Measurements from ENCODE around the gene PTPRG.

Gene PTPRG

DNA sequence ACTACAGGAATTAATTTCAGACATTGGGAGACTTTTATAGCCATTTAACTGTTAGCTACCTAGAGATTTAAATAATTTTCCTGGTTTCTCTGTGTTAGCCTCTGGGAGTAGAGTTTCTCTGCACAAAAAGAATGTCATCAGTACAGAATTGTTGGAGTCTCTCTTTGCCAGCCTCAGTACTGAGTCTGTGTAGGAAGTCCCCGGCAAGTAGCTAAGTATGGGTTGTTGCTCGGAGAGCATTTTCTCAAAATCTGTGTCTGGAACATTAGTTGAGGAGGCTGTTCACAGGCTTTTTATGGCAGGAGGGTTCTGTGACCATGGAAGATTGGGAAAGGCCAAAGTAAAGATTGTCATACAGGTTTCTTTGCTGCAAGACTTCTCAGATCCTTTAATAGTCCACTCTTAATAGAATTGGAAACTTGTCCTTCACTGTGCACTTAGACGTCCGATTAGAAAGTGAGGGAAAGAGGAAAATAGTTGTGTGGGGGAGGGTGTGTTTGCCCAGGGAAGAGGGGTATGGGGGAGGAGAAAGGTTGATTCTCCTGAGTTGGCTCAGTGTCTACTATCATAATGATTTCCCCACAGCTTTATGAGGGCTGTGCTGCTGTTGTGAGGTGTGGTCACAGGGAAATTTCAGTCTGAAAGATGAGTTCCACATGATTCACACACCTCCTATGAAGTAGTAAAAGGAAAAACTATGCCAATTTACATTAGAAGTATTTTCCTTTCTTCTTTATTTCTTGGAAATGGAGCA, 207.1 kb downstream of the PTPRG start:
- Histone ChIP-seq H3K4me1 (no peaks in the 10 kb centered on the region), H3K4me3 (no peak overlapping the region), H3K9me3 (replicated peaks in 1 of 11) (no peaks in the 10 kb centered on the region), H3K9ac (no peak overlapping the region), H3K27me3 (no peaks in the 10 kb centered on the region), H3K4me2 (no peak overlapping the region), H4K20me1 (peaks cover 0 to 9% (median 0%) of the 10 kb centered on the region in 11 experiments; a peak in 1 of 22 replicates), H3K36me3 (peaks cover 0 to 21% (median 0%) of the 10 kb centered on the region in 11 experiments; a peak in 1 of 22 replicates), H3K27ac (no peak overlapping the region)
- no peak for TF ChIP-seq Cebpa-rat (IDR thresholded peaks at IDR 0.05)

DNA sequence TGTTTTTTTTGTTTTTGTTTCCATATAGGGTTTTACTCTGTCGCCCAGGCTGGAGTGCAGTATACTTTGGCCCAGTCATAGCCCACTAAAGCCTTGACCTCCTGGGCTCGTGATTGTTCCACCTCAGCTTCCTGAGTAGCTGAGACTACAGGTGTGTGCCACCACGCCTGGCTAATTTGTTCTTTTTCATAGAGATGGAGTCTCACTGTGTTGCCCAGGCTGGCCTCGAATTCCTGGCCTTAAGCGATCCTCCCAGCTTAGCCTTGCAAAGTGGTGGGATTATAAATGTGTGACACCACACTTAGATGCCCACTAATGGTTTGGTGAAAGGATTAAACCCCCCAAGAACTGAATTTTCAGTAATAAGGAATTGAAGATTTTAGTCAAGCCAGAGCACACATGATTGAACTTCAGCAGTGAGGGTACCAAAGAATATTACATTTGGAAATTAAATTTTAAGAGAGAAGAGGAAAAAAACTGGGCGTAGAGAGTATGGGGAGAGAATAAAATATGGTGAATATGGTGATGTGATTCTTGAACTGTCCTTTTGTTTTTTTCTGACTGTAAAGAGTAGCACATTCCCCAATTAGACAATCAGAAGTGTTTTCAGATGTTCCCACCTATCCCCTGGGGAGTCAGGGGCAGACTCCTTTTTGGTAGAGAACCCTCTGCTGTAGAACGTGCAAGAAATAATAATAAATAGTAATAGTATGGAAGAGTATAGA, 208.1 kb downstream of the PTPRG start:
- H3K36me3 ChIP-seq: peaks cover 0 to 15% (median 0%) of the 10 kb centered on the region in 11 experiments; a peak in 1 of 22 replicates
- H3K9ac ChIP-seq: no peak overlapping the region
- H3K27me3 ChIP-seq: no peaks in the 10 kb centered on the region
- no peak for TF ChIP-seq Cebpa-rat (IDR thresholded peaks at IDR 0.05)
- no peak overlapping the region for H3K4me3 ChIP-seq
- no peaks in the 10 kb centered on the region for H3K4me1 ChIP-seq
- H3K4me2 ChIP-seq: no peak overlapping the region
- no peaks in the 10 kb centered on the region for H3K9me3 ChIP-seq (replicated peaks in 1 of 11)
- H3K27ac ChIP-seq: no peak overlapping the region
- peaks cover 0 to 9% (median 0%) of the 10 kb centered on the region in 11 experiments; a peak in 1 of 22 replicates for H4K20me1 ChIP-seq

- Histone ChIP-seq H3K27me3 (no peaks in the 10 kb centered on the region), H3K36me3 (peaks cover 0 to 9% (median 0%) of the 10 kb centered on the region in 11 experiments; a peak in 1 of 22 replicates)
- TF ChIP-seq Cebpa-rat (IDR thresholded peaks at IDR 0.05): no peak
These were observed 210.6 kb downstream of the PTPRG start for GRCh38 chr3:61771976-61772375.

DNA sequence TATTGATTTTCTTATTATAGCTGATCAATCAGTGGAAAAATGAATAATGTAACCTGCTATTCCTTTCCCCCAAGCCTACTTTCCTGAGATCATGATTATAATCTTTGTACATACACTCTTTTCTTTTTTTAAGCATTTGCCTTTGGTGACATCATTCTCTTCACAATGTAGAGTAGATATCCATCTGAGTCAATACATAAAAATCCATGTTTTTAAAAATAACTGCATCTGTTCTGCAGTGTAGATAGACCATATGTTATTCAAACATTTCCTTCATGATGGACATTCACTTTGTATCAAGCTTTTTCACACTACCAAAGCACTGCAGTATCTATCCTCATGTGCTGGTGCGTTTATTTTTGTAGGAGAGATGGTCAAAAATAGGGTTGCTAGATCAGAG, 211.1 kb downstream of the PTPRG start:
- Histone ChIP-seq H3K27me3 (no peaks in the 10 kb centered on the region), H4K20me1 (peaks cover 0 to 8% (median 0%) of the 10 kb centered on the region in 11 experiments; a peak in 3 of 22 replicates), H3K4me1 (no peaks in the 10 kb centered on the region), H3K9me3 (replicated peaks in 1 of 11) (no peaks in the 10 kb centered on the region), H3K4me2 (no peak overlapping the region), H3K27ac (no peak overlapping the region), H3K4me3 (no peak overlapping the region), H3K9ac (no peak overlapping the region), H3K36me3 (peaks cover 0 to 9% (median 0%) of the 10 kb centered on the region in 11 experiments; a peak in 1 of 22 replicates)
- no peak for TF ChIP-seq Cebpa-rat (IDR thresholded peaks at IDR 0.05)

More at GRCh38 chr3:61771976-61772375, 210.6 kb downstream of the PTPRG start:
- no peaks in the 10 kb centered on the region for H3K4me1 ChIP-seq
- H4K20me1 ChIP-seq: peaks cover 0 to 8% (median 0%) of the 10 kb centered on the region in 11 experiments; a peak in 3 of 22 replicates
- no peak overlapping the region for H3K9ac ChIP-seq
- no peak overlapping the region for H3K4me3 ChIP-seq
- H3K9me3 ChIP-seq (replicated peaks in 1 of 11): no peaks in the 10 kb centered on the region
- H3K4me2 ChIP-seq: no peak overlapping the region
- H3K27ac ChIP-seq: no peak overlapping the region

DNA sequence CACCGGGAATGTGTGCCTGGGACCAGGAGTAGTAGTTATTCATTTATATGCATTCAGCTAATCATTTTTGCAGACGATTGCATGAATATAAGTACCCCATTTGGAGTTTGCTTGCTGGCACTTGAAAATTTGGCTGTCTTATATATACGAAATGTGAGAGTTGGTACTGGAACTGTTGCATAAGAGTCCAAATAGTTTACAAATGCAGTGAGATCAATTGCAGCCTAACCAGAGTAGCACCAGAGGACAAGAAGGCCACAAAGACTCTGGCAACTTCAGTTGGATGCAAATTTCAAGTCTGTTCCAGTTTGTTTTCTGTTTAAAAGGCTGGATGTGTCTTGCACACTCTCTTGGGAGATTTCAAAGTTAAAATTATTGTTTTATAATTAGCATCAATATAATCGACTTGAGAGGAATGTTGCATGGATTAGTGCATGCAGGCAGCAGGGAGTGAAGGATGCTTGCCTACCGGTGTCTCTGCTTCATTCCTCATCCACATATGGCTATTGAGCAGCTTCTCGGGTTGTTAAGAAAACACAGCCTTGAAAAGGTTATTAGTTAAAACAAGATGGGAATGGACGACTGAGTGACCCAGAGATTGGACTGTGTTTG, 213.0 kb downstream of the PTPRG start:
- Histone ChIP-seq H3K4me1 (0 out of 20 replicates have a peak, but pooled peaks cover 0 to 4% (median 0%) of the 10 kb centered on the region in 10 experiments), H3K27me3 (no peaks in the 10 kb centered on the region), H3K27ac (no peak overlapping the region), H3K36me3 (peaks cover 0 to 5% (median 0%) of the 10 kb centered on the region in 11 experiments; a peak in 1 of 22 replicates), H3K9me3 (replicated peaks in 1 of 11) (no peaks in the 10 kb centered on the region), H3K4me3 (no peak overlapping the region), H3K9ac (no peak overlapping the region), H4K20me1 (peaks cover 0 to 5% (median 0%) of the 10 kb centered on the region in 11 experiments; a peak in 2 of 22 replicates), H3K4me2 (no peak overlapping the region)
- TF ChIP-seq Cebpa-rat (IDR thresholded peaks at IDR 0.05): no peak

- Histone ChIP-seq H3K27ac (no peak overlapping the region), H3K27me3 (no peaks in the 10 kb centered on the region), H3K9me3 (replicated peaks in 1 of 11) (no peaks in the 10 kb centered on the region), H4K20me1 (peaks cover 0 to 5% (median 0%) of the 10 kb centered on the region in 11 experiments; a peak in 2 of 22 replicates), H3K36me3 (peaks cover 0 to 4% (median 0%) of the 10 kb centered on the region in 11 experiments; a peak in 1 of 22 replicates), H3K4me2 (no peak overlapping the region), H3K9ac (no peak overlapping the region), H3K4me1 (peaks cover 0 to 12% (median 0%) of the 10 kb centered on the region in 10 experiments; a peak in 1 of 20 replicates), H3K4me3 (no peak overlapping the region)
- no peak for TF ChIP-seq Cebpa-rat (IDR thresholded peaks at IDR 0.05)
These were observed 215.0 kb downstream of the PTPRG start for GRCh38 chr3:61776390-61776789.

GRCh38 chr3:61777483-61777882, 216.1 kb downstream of the PTPRG start:
- no peak overlapping the region for H3K4me3 ChIP-seq
- H4K20me1 ChIP-seq: peaks cover 0 to 5% (median 0%) of the 10 kb centered on the region in 11 experiments; a peak in 2 of 22 replicates
- no peak overlapping the region for H3K9ac ChIP-seq
- no peak for TF ChIP-seq Cebpa-rat (IDR thresholded peaks at IDR 0.05)
- H3K4me2 ChIP-seq: no peak overlapping the region
- H3K36me3 ChIP-seq: no peaks in the 10 kb centered on the region
- no peaks in the 10 kb centered on the region for H3K27me3 ChIP-seq
- H3K4me1 ChIP-seq: peaks cover 0 to 12% (median 0%) of the 10 kb centered on the region in 10 experiments; a peak in 1 of 20 replicates
- H3K9me3 ChIP-seq (replicated peaks in 1 of 11): no peaks in the 10 kb centered on the region
- H3K27ac ChIP-seq: no peak overlapping the region

- H3K27me3 ChIP-seq: no peaks in the 10 kb centered on the region
- TF ChIP-seq Cebpa-rat (IDR thresholded peaks at IDR 0.05): no peak
- peaks cover 0 to 5% (median 0%) of the 10 kb centered on the region in 11 experiments; a peak in 2 of 22 replicates for H4K20me1 ChIP-seq
- H3K4me2 ChIP-seq: no peak overlapping the region
- no peaks in the 10 kb centered on the region for H3K9me3 ChIP-seq (replicated peaks in 1 of 11)
- peaks cover 0 to 12% (median 0%) of the 10 kb centered on the region in 10 experiments; a peak in 1 of 20 replicates for H3K4me1 ChIP-seq
- no peak overlapping the region for H3K9ac ChIP-seq
- H3K4me3 ChIP-seq: no peak overlapping the region
- no peaks in the 10 kb centered on the region for H3K36me3 ChIP-seq
- no peak overlapping the region for H3K27ac ChIP-seq
These were observed 216.7 kb downstream of the PTPRG start for GRCh38 chr3:61778095-61778494.

- no peak overlapping the region; a peak in 1 of 22 replicates for H3K4me2 ChIP-seq
- H3K27ac ChIP-seq: no peak overlapping the region
- H3K4me1 ChIP-seq: peaks cover 0 to 25% (median 0%) of the 10 kb centered on the region in 10 experiments; a peak in 7 of 20 replicates
- H3K9me3 ChIP-seq (replicated peaks in 1 of 11): no peaks in the 10 kb centered on the region
- H3K4me3 ChIP-seq: no peak overlapping the region
- no peak for TF ChIP-seq Cebpa-rat (IDR thresholded peaks at IDR 0.05)
- H3K9ac ChIP-seq: no peak overlapping the region
- no peaks in the 10 kb centered on the region for H3K27me3 ChIP-seq
- H4K20me1 ChIP-seq: peaks cover 0 to 11% (median 0%) of the 10 kb centered on the region in 11 experiments; a peak in 2 of 22 replicates
- H3K36me3 ChIP-seq: no peaks in the 10 kb centered on the region
These were observed 218.6 kb downstream of the PTPRG start for GRCh38 chr3:61780016-61780415.

Data from BLaER1 treated with 17β-estradiol and CSF1 and Interleukin-3, amounts not matched to agents 10 nM and 100 nM (cell line).